HUES6 (cell line): Measurements from ENCODE around the gene AACS.

Experiments
- H3K27ac ChIP-seq: 2 replicates; pipeline ENCODE4 v1.7.0; 2013; ENCODE audit warnings: low read depth, mild to moderate bottlenecking, low read length, inconsistent platforms
- H3K27me3 ChIP-seq: 2 replicates; pipeline ENCODE4 v1.6.1; 2013; ENCODE audit warnings: low read length; ENCODE audit not compliant: control insufficient read depth, insufficient read depth
- H3K36me3 ChIP-seq: 2 replicates; pipeline ENCODE4 v1.6.1; 2013; ENCODE audit warnings: low read length; ENCODE audit not compliant: control insufficient read depth, insufficient read depth
- H3K4me1 ChIP-seq: 2 replicates; pipeline ENCODE4 v1.6.1; 2013; ENCODE audit warnings: low read length; ENCODE audit not compliant: control insufficient read depth, insufficient read depth
- H3K4me3 ChIP-seq: 2 replicates; pipeline ENCODE4 v1.5.1; 2013; ENCODE audit warnings: low read depth, low read length
- H3K9ac ChIP-seq: one replicate; pipeline ENCODE4 v1.6.1; 2013; ENCODE audit warnings: mild to moderate bottlenecking, low read length
- H3K9me3 ChIP-seq: 2 replicates; pipeline ENCODE4 v1.6.1; 2013; ENCODE audit warnings: low read depth, low read length; ENCODE audit not compliant: control insufficient read depth, insufficient read depth

AACS gene, protein sequence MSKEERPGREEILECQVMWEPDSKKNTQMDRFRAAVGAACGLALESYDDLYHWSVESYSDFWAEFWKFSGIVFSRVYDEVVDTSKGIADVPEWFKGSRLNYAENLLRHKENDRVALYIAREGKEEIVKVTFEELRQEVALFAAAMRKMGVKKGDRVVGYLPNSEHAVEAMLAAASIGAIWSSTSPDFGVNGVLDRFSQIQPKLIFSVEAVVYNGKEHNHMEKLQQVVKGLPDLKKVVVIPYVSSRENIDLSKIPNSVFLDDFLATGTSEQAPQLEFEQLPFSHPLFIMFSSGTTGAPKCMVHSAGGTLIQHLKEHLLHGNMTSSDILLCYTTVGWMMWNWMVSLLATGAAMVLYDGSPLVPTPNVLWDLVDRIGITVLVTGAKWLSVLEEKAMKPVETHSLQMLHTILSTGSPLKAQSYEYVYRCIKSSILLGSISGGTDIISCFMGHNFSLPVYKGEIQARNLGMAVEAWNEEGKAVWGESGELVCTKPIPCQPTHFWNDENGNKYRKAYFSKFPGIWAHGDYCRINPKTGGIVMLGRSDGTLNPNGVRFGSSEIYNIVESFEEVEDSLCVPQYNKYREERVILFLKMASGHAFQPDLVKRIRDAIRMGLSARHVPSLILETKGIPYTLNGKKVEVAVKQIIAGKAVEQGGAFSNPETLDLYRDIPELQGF

DNA sequence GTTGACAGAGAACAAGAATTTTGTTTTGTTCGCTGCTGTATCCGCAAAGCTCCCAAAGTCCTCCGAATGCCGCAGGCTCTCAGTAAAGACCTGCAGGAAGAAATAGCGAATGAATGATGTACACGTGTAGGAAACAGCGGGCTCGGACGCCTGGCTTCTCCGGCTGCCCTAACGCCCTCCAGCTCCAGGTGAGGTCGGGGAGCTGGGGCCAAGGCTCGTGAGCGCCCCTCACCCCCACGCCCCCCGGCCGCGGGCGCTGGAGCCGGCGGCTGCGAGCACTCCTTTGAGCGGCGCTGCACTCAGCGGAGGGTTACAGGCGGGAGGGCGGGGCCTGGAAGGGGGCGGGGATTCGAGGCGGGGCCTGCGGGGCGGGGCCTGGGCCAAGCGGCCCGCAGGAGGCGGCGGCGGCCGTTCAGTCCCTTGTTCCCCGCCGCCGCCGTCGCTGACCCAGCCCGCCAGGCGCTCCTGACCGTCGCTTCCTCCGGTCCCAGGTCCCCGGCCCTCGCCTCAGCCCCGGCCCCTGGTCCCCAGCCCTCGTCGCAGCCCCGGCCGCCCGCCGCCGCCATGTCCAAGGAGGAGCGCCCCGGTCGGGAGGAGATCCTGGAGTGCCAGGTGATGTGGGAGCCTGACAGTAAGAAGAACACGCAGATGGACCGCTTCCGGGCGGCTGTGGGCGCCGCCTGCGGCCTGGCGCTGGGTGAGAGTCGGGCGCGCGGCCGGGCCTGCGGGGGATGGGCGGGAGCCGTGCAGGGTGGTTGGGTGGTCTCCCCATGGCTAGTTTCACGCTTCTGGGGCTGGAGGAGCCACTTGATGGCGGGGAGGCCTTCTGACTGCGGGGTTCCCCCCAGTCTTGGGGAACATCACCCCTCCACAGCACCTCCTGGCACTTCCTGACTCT is at the start of gene AACS:
AACS (plus strand) TSS at position 415 of the 898 bp plus-strand sequence; CDS start at position 565, 150 bp downstream.
- no peaks in the 10 kb centered on the region for H3K27me3 ChIP-seq
- peak within 1 kb of the TSS; percentile 51; the same call in 1 of the 2 replicates for H3K27ac ChIP-seq
- H3K4me1 ChIP-seq: peaks cover 29% of the 10 kb centered on the region
- H3K9me3 ChIP-seq: peaks cover 7% of the 10 kb centered on the region; the same call in 1 of the 2 replicates
- peaks cover 9% of the 10 kb centered on the region; the same call in 1 of the 2 replicates for H3K36me3 ChIP-seq
- peak within 1 kb of the TSS; percentile 81 for H3K9ac ChIP-seq
- peak within 1 kb of the TSS; percentile 83 for H3K4me3 ChIP-seq

DNA sequence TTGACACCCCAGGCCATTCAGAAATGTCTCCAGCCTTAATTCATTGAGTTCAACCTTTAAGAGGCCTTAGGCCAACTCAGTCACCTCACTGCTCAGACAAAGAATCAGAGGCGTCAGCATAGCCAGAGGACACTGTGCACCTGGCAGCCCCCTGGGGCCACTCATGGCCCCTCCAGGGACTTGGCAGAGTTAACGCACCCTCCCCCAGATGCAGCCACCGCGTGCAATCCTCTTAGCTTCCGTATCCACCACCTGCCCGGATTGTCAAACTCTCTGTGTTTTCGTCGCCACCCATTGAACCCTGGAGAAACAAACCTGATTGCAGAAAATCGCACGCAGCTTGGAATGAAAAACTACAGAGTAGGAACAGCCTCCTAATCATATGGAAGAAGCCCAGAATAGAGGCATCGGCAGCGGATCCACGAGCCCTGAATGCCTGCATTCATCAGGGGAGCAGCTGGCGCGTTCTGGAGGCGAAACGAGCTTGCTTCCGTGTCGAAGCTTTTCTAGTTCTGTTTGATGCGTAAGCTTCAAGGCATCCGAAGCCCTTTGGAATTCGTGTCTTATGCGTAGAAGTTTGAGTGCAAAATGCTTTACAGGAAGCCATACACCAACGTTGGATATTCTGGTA is 49.4 kb upstream of the AACS start:
- H3K4me3 ChIP-seq: no peak overlapping the region
- peaks cover 41% of the 10 kb centered on the region for H3K36me3 ChIP-seq
- H3K27ac ChIP-seq: no peak overlapping the region

DNA sequence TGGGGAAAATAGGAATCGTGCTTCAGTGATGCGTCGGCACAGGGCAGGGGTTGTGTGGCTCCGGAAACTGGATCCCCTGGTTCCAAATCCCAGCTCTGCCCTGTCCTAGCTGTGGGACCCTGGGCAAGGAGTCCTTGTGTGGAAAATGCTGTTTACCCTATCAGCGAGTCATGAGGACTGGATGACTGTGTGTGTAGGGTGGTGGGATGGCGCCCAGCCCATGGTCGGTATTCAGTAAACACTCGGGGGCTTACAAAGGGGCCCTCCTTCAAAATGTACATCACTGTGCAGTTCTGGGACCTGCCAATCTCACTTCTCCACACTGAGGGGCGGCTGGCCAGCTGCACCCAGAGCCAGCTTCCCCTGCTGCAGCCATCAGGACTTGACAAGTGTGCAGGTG is 47.4 kb upstream of the AACS start:
- Histone ChIP-seq H3K27me3 (no peaks in the 10 kb centered on the region), H3K36me3 (peaks cover 40% of the 10 kb centered on the region)

More for the DNA sequence above, 49.4 kb upstream of the AACS start:
- Histone ChIP-seq H3K9ac (no peak overlapping the region), H3K27me3 (no peaks in the 10 kb centered on the region), H3K9me3 (no peaks in the 10 kb centered on the region), H3K4me1 (no peaks in the 10 kb centered on the region)

DNA sequence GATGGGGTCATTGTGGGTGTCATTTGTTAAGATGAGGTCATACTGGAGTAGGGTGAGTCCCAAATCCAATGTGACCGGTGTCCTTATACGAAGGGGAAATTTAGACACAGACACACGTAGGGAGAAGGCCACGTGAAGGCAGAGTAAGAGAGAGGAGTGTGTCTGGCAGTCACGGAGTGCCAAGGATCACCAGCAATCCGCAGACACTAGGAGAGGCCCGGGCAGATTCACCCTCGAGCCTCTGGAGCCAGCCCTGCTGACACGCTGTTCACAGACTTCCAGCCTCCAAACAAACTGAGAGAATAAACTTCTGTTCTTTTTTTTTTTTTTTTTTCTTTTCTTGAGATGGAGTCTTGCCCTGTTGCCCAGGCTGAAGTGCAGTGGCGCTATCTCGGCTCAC is 46.9 kb upstream of the AACS start:
- Histone ChIP-seq H3K27me3 (no peaks in the 10 kb centered on the region), H3K4me3 (no peak overlapping the region), H3K4me1 (no peaks in the 10 kb centered on the region), H3K27ac (no peak overlapping the region), H3K9ac (no peak overlapping the region), H3K9me3 (peaks cover 4% of the 10 kb centered on the region; the same call in 1 of the 2 replicates), H3K36me3 (peaks cover 40% of the 10 kb centered on the region)

More for the DNA sequence above, 47.4 kb upstream of the AACS start:
- H3K4me1 ChIP-seq: no peaks in the 10 kb centered on the region
- no peak overlapping the region for H3K9ac ChIP-seq
- no peak overlapping the region for H3K4me3 ChIP-seq
- H3K27ac ChIP-seq: no peak overlapping the region
- H3K9me3 ChIP-seq: no peaks in the 10 kb centered on the region

DNA sequence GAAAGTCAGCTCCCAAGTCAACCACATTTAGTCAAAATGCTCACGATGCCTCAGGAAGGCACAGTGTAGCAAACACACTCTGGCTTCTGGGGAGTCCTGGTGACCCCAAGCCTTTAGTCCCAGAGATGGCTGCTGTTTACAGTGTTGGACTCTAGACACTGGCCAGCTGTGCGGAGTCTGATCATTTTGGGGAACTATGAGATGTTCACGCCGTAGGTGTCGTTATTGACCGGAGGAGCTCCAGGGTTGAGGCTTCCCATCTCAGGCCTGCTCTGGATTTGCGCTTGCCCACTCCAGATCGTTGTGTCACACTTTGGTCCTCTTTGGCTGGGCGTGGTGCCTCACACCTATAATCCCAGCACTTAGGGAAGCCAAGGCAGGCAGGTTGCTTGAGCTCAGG is 44.1 kb upstream of the AACS start:
- H3K4me3 ChIP-seq: no peak overlapping the region
- no peak overlapping the region for H3K9ac ChIP-seq
- no peaks in the 10 kb centered on the region for H3K4me1 ChIP-seq
- H3K27ac ChIP-seq: no peak overlapping the region
- no peaks in the 10 kb centered on the region for H3K27me3 ChIP-seq
- peaks cover 28% of the 10 kb centered on the region for H3K36me3 ChIP-seq
- peaks cover 4% of the 10 kb centered on the region; the same call in 1 of the 2 replicates for H3K9me3 ChIP-seq

DNA sequence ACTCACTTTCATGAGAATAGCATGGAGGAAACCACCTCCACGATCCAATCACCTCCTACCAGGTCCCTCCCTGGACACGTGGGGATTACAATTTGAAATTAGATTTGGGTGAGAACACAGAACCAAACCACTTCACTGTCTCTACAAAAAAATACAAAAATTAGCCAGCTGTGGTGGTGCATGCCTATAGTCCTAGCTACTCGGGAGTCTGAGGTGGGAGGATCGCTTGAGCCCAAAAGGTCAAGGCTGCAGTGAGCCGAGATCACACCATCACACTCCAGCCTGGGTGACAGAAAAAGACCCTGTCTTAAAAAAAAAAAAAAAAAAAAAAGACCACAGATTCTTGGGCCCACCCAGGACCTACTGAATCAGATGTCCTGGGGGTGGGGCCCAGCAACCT is 43.5 kb upstream of the AACS start:
- Histone ChIP-seq H3K9me3 (peaks cover 4% of the 10 kb centered on the region; the same call in 1 of the 2 replicates), H3K4me3 (no peak overlapping the region), H3K4me1 (no peaks in the 10 kb centered on the region), H3K36me3 (peaks cover 31% of the 10 kb centered on the region), H3K9ac (no peak overlapping the region), H3K27ac (no peak overlapping the region), H3K27me3 (no peaks in the 10 kb centered on the region)

DNA sequence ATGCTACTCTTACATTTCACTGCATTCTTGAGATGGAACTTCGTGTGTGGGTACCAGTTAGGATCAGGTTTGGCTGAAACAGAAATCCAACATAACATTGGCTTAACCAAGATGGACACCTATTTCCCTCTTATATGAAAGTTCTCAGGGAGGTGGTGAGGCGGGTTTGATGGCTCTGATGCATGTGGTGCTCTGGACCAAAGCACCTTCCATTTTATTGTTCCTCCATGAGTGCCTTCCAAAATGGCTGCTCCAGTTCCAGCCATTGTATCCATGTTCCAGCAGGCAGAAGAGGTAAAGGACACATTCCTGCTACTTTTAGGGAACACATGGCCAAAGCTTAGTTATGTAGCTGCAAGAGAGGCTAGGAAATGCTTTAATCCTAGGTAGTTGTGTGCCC is 42.2 kb upstream of the AACS start:
- no peaks in the 10 kb centered on the region for H3K27me3 ChIP-seq
- H3K4me1 ChIP-seq: no peaks in the 10 kb centered on the region
- peaks cover 4% of the 10 kb centered on the region; the same call in 1 of the 2 replicates for H3K9me3 ChIP-seq
- no peak overlapping the region for H3K9ac ChIP-seq
- H3K4me3 ChIP-seq: no peak overlapping the region
- H3K27ac ChIP-seq: no peak overlapping the region
- H3K36me3 ChIP-seq: peaks cover 29% of the 10 kb centered on the region

DNA sequence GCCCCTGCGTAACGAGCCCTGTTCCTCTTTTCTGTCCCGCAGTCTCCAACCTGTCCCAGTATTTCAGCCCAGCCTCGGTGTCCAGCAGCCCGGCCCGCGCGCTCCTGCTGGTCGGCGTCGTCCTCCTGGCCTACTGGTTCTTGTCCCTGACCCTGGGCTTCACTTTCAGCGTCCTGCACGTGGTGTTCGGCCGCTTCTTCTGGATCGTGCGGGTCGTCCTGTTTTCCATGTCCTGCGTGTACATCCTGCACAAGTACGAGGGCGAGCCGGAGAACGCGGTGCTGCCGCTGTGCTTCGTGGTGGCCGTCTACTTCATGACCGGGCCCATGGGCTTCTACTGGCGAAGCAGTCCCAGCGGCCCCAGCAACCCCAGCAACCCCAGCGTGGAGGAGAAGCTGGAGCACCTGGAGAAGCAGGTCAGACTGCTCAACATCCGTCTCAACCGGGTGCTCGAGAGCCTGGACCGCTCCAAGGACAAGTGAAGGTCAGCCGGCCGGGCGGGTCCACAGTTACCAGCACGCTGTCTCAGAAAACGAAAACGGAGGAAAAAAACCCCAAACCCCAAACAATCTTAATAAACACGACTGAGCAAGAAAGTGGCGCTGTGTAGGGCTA is 40.2 kb upstream of the AACS start:
- no peak overlapping the region for H3K27ac ChIP-seq
- H3K36me3 ChIP-seq: peaks cover 26% of the 10 kb centered on the region

DNA sequence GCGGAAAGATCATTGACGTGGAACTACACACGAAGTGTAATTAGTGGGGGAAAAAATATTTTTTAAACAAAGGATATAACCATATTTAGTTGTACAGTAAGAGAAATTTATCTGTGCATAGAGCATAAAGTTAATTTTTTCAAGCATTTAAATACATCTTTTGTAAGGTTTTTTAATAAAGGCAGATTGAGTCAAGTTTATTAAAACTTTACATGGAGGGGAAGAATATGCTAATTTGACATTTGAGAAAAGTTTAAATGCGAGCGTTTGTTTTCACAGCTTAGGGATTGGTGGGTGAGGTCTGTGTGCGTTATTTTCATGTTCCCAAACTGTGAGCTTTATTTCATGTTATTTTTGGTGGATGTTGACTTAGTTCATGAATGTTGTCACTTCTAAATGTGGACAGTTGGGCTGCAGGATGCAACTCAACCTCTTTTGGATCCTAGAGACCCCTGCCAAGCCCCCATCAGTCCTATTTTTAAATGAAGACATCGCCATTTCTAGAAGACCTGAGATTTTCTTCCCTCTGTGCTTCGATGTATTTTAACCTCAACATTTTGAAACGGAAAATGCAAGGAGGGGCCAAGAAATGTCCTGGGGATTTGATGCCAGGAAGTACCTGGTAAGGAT is 39.5 kb upstream of the AACS start:
- Histone ChIP-seq H3K4me1 (no peaks in the 10 kb centered on the region), H3K9ac (no peak overlapping the region), H3K4me3 (no peak overlapping the region), H3K36me3 (peaks cover 30% of the 10 kb centered on the region), H3K9me3 (peaks cover 4% of the 10 kb centered on the region; the same call in 1 of the 2 replicates), H3K27me3 (no peaks in the 10 kb centered on the region), H3K27ac (no peak overlapping the region)

More for the DNA sequence above, 40.2 kb upstream of the AACS start:
- Histone ChIP-seq H3K9me3 (peaks cover 4% of the 10 kb centered on the region; the same call in 1 of the 2 replicates), H3K4me1 (no peaks in the 10 kb centered on the region), H3K27me3 (no peaks in the 10 kb centered on the region), H3K9ac (no peak overlapping the region), H3K4me3 (no peak overlapping the region)
